ENCODE data around the gene RCCD1.

RCCD1 gene

GRCh38 chr15:90982135-90982534 lies 27.5 kb downstream of the RCCD1 start:
- H3K4me3 ChIP-seq (ENCODE audit: control insufficient read depth, low read depth, low read length), result no peak overlapping the region
- TF ChIP-seq CTCF (conservative IDR thresholded peaks at IDR 0.05; ENCODE audit: control insufficient read depth, insufficient read depth, low read depth, low read length), result no peak
- DNase-seq (ENCODE audit: low read depth), result peak; percentile 66

- H3K4me3 ChIP-seq (ENCODE audit: control insufficient read depth, low read depth, low read length), result no peak overlapping the region
- TF ChIP-seq CTCF (conservative IDR thresholded peaks at IDR 0.05; ENCODE audit: control insufficient read depth, insufficient read depth, low read depth, low read length), result no peak
- no peak for DNase-seq (ENCODE audit: low read depth)
These were observed 32.3 kb downstream of the RCCD1 start for GRCh38 chr15:90986790-90987507.

- no peak overlapping the region for H3K4me3 ChIP-seq (ENCODE audit: control insufficient read depth, low read depth, low read length)
- DNase-seq (ENCODE audit: low read depth), result no peak
- TF ChIP-seq CTCF (conservative IDR thresholded peaks at IDR 0.05; ENCODE audit: control insufficient read depth, insufficient read depth, low read depth, low read length), result no peak
These were observed 33.0 kb downstream of the RCCD1 start for GRCh38 chr15:90987561-90988141.

- TF ChIP-seq CTCF (conservative IDR thresholded peaks at IDR 0.05; ENCODE audit: control insufficient read depth, insufficient read depth, low read depth, low read length), result no peak
- no peak for DNase-seq (ENCODE audit: low read depth)
- no peak overlapping the region for H3K4me3 ChIP-seq (ENCODE audit: control insufficient read depth, low read depth, low read length)
These were observed 33.6 kb downstream of the RCCD1 start for GRCh38 chr15:90988296-90988695.

GRCh38 chr15:90989040-90989768 lies 34.5 kb downstream of the RCCD1 start:
- no peak overlapping the region for H3K4me3 ChIP-seq (ENCODE audit: control insufficient read depth, low read depth, low read length)
- no peak for TF ChIP-seq CTCF (conservative IDR thresholded peaks at IDR 0.05; ENCODE audit: control insufficient read depth, insufficient read depth, low read depth, low read length)
- no peak for DNase-seq (ENCODE audit: low read depth)

- DNase-seq (ENCODE audit: low read depth), result no peak
- TF ChIP-seq CTCF (conservative IDR thresholded peaks at IDR 0.05; ENCODE audit: control insufficient read depth, insufficient read depth, low read depth, low read length), result no peak
- no peak overlapping the region for H3K4me3 ChIP-seq (ENCODE audit: control insufficient read depth, low read depth, low read length)
These were observed 35.8 kb downstream of the RCCD1 start for GRCh38 chr15:90990446-90990845.

Data from fibroblast of mammary gland (primary cell).